HEK293 (cell line): ENCODE data around the gene ZNF69.
"Not testable (repeated sequence)": the region's sequence is repeated elsewhere in the genome, so short reads cannot be mapped to it uniquely, and the experiment has no call there.

Experiments used
- CTCF ChIP-seq: fragments of 450-650 bp; formaldehyde crosslinking; IDR thresholded peaks from 2 replicates; pipeline ENCODE4 v1.5.1; 2016; ENCODE audit warnings: missing biosample characterization, missing genetic modification characterization
- EGR2 ChIP-seq: fragments of 450-650 bp; formaldehyde crosslinking; IDR thresholded peaks from 2 replicates; pipeline ENCODE4 v1.5.1; 2016; ENCODE audit warnings: low read depth, missing biosample characterization, missing genetic modification characterization
- GLI4 ChIP-seq: fragments of 450-650 bp; formaldehyde crosslinking; IDR thresholded peaks from 2 replicates; pipeline ENCODE4 v1.5.1; 2016; ENCODE audit warnings: missing biosample characterization, missing genetic modification characterization
- ZBTB49 ChIP-seq: fragments of 450-650 bp; formaldehyde crosslinking; IDR thresholded peaks from 2 replicates; pipeline ENCODE4 v1.5.1; 2016; ENCODE audit warnings: missing biosample characterization, missing genetic modification characterization, low read depth

GRCh38 chr19:11867766-11868165, 19.8 kb upstream of the ZNF69 start:
- TF ChIP-seq CTCF; GLI4 (tag by site-specific recombination); EGR2 (tag by site-specific recombination); ZBTB49 (tag by site-specific recombination): not testable (repeated sequence)
